Measurements from ENCODE around the gene TSPAN3. TPM values are rescaled to one million over a fixed set of nuclear protein-coding genes. Genes with fewer than 3 reads are reported as not detected.

Gene TSPAN3
- total RNA-seq, 4 donors from 2014 or later: 92.2 to 165 (median 131) TPM

DNA sequence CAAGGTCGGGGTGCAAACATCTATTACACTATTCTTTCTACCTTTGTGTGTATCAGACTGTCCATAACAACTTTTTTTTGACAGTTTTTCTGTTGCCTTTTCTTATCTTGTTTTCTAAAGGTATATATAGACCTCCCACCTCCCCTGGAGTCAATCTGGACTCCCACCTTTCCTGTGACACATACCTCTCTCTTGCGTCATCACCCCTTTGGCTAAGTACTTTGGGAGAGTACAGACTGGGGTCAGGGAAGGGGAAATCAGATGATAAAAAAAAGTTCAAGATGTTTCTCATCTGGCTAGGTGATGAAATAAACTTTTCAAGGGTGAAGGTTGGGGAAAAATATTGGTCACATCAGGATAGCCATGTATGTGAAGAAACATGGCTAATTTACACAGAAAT lies 17.2 kb downstream of the TSPAN3 start:
- Histone ChIP-seq H3K9me3 (no peaks in the 10 kb centered on the region), H3K4me1 (peaks cover 0 to 34% (median 19%) of the 10 kb centered on the region in 4 donors), H3K27ac (replicated peaks in 1 of 4) (no peak overlapping the region), H3K27me3 (no peaks in the 10 kb centered on the region), H3K36me3 (peaks cover 6 to 34% (median 22%) of the 10 kb centered on the region in 4 donors), H3K4me3 (no peak overlapping the region)
- intact Hi-C loops (cut with DNase I): no loop called here
- WGBS: 97% methylated on average over 2 of the region's 2 CpGs
- TF ChIP-seq POLR2A (IDR thresholded peaks at IDR 0.05; ENCODE audit: low read depth) (no peak), EP300 (IDR thresholded peaks at IDR 0.05) (no peak), POLR2AphosphoS5 (IDR thresholded peaks at IDR 0.05) (no peak)
- TF ChIP-seq, protein P1, sequence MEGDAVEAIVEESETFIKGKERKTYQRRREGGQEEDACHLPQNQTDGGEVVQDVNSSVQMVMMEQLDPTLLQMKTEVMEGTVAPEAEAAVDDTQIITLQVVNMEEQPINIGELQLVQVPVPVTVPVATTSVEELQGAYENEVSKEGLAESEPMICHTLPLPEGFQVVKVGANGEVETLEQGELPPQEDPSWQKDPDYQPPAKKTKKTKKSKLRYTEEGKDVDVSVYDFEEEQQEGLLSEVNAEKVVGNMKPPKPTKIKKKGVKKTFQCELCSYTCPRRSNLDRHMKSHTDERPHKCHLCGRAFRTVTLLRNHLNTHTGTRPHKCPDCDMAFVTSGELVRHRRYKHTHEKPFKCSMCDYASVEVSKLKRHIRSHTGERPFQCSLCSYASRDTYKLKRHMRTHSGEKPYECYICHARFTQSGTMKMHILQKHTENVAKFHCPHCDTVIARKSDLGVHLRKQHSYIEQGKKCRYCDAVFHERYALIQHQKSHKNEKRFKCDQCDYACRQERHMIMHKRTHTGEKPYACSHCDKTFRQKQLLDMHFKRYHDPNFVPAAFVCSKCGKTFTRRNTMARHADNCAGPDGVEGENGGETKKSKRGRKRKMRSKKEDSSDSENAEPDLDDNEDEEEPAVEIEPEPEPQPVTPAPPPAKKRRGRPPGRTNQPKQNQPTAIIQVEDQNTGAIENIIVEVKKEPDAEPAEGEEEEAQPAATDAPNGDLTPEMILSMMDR (IDR thresholded peaks at IDR 0.05): no peak
- DNase-seq (ENCODE audit: extremely low spot score): no peak

GRCh38 chr15:77052556-77052955 lies 18.4 kb downstream of the TSPAN3 start:
- peaks cover 0 to 23% (median 10%) of the 10 kb centered on the region in 4 donors for H3K4me1 ChIP-seq
- intact Hi-C loops (cut with DNase I): no loop called here
- no peak overlapping the region for H3K27ac ChIP-seq (replicated peaks in 1 of 4)
- no peak for DNase-seq (ENCODE audit: extremely low spot score)
- no peaks in the 10 kb centered on the region for H3K27me3 ChIP-seq
- TF ChIP-seq EP300 (IDR thresholded peaks at IDR 0.05) (no peak), POLR2A (IDR thresholded peaks at IDR 0.05; ENCODE audit: low read depth) (no peak), POLR2AphosphoS5 (IDR thresholded peaks at IDR 0.05) (no peak)
- TF ChIP-seq, protein P1 (IDR thresholded peaks at IDR 0.05): no peak
- WGBS: 76% methylated on average over 2 of the region's 2 CpGs
- H3K4me3 ChIP-seq: no peak overlapping the region
- peaks cover 6 to 34% (median 22%) of the 10 kb centered on the region in 4 donors for H3K36me3 ChIP-seq
- no peaks in the 10 kb centered on the region for H3K9me3 ChIP-seq

DNA sequence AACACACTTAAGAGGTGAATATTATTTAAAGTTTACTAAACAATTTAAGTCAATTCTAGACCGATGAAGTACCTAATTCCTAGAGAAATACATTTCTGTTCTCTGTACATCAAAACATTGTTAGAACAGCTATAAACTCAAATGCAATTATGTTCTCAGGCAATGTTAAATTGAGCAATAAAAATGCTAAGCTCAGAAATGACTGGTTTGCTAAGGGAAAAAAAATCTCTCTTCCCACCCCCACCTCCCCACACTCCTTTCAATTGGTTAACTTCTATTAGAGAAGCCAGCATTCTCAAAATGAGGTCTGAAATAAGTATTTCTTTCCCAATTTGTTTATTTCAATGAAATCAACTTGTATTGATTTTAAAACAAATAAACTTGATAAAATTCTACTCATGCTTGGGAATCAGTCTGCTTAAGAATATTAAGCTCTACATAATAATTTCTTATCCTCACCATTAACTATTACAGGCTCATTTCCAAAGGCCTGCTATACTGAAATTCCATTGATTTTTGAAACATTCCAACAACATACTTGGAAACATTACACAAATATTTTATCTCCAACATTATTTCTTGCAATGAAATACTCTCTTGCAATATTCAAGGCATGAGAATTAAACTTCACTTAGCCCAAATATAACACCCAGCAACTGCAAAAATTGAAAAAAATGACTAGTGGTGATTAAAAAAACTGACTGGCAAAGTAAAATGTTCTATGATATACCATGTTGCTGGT lies 22.6 kb downstream of the TSPAN3 start:
- H3K9me3 ChIP-seq: no peaks in the 10 kb centered on the region
- H3K27me3 ChIP-seq: no peaks in the 10 kb centered on the region
- H3K4me1 ChIP-seq: peaks cover 6 to 16% (median 10%) of the 10 kb centered on the region in 4 donors
- peaks cover 6 to 63% (median 49%) of the 10 kb centered on the region in 4 donors for H3K36me3 ChIP-seq
- 97% methylated on average over 1 of the region's 1 CpG for WGBS
- H3K4me3 ChIP-seq: no peak overlapping the region
- H3K27ac ChIP-seq (replicated peaks in 1 of 4): no peak overlapping the region
- DNase-seq (ENCODE audit: extremely low spot score): no peak
- no peak for TF ChIP-seq POLR2A (IDR thresholded peaks at IDR 0.05; ENCODE audit: low read depth)
- TF ChIP-seq EP300 (IDR thresholded peaks at IDR 0.05): no peak
- TF ChIP-seq POLR2AphosphoS5 (IDR thresholded peaks at IDR 0.05): no peak
- TF ChIP-seq, protein P1 (IDR thresholded peaks at IDR 0.05): no peak
- intact Hi-C loops (cut with DNase I): no loop called here

DNA sequence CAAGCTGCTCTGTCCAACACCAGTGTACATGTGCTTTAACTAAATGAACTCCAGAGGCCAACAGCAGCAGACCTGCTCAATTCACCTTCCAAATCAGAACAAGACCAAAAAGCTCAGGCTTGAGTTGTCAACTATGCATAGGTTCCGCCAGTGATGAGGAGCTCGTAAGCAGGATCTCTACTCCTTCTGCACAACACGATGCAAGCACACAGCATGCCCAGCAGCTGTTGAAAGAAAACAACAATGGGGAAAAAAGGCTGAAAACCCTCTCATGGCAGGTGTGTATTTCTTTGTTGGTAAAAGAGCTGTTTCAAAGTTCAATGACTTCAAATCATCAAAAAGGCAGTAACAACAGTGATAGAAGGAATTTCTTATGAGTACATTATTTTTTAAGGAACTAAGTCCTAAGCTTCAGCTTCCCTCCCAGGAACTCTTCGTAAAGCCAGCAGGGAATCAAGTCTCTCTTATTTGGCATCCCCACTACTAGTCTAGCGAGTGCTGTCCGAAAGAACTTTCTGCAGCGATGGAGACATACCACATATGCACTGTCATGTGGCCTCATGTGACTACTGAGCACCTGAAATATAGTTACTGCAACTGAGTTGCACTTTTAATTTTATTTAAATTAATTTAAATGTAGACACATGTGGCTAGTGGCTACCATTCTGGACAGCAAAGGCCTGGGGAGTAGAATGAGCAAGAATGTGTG lies 24.1 kb downstream of the TSPAN3 start:
- Histone ChIP-seq H3K27me3 (no peaks in the 10 kb centered on the region), H3K27ac (replicated peaks in 1 of 4) (no peak overlapping the region), H3K9me3 (no peaks in the 10 kb centered on the region), H3K4me1 (peaks cover 6 to 16% (median 10%) of the 10 kb centered on the region in 4 donors), H3K36me3 (peaks cover 0 to 66% (median 50%) of the 10 kb centered on the region in 4 donors), H3K4me3 (no peak overlapping the region)
- intact Hi-C loops (cut with DNase I): no loop called here
- TF ChIP-seq POLR2A (IDR thresholded peaks at IDR 0.05; ENCODE audit: low read depth) (no peak), EP300 (IDR thresholded peaks at IDR 0.05) (no peak), POLR2AphosphoS5 (IDR thresholded peaks at IDR 0.05) (no peak)
- TF ChIP-seq, protein P1 (IDR thresholded peaks at IDR 0.05): no peak
- WGBS: 90% methylated on average over 7 of the region's 7 CpGs
- no peak for DNase-seq (ENCODE audit: extremely low spot score)

Measured in esophagus muscularis mucosa (tissue), 4 donors.